Measurements from ENCODE around the gene GMDS.
"Not testable (repeated sequence)": the region's sequence is repeated elsewhere in the genome, so short reads cannot be mapped to it uniquely, and the experiment has no call there.

The GMDS gene

DNA sequence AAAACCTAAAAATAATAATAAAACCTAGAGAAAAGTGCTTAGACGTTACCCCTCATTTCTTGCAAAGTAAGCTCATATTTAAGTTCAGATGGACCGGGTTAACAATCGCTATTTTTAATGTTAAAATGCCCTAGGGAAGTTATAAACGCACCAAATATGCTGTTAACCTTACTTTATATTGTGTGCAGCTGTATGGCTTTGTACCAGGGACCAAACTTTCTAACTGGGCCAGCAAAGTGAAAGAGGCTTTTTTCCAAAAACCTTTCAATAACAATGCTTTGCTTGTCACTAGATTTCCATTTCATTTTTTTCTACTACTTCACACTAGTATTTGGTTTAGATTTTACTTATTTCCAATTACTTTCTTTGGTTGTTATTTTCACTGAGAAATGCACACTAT is 387.2 kb downstream of the GMDS start:
- DNase-seq (ENCODE audit: low read depth), result no peak

- DNase-seq (ENCODE audit: low read depth), result peak; percentile 50
These were observed 389.0 kb downstream of the GMDS start for GRCh38 chr6:1856381-1856780.

DNA sequence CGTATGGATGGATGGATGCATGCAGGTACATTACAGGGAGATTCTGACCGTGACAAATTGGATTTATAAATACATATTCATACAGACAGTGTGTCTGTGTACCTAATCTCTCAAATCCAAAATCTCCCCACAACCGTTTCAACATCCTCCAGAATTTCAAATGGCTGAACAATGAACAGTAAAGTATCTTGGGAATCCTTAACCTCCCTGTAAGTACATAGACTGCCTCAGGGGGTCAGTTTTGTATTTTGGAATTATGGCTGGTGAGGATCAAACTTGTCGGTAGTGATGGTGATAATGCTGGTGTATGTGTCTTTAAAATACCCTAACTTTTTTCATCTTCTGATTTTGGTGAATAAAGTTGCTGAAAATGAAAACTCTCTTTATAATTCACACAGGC is 389.5 kb downstream of the GMDS start:
- no peak for DNase-seq (ENCODE audit: low read depth)

- DNase-seq (ENCODE audit: low read depth), result no peak
These were observed 391.1 kb downstream of the GMDS start for GRCh38 chr6:1854296-1854695.

GRCh38 chr6:1853761-1854160 is 391.6 kb downstream of the GMDS start:
- DNase-seq (ENCODE audit: low read depth), result no peak

DNA sequence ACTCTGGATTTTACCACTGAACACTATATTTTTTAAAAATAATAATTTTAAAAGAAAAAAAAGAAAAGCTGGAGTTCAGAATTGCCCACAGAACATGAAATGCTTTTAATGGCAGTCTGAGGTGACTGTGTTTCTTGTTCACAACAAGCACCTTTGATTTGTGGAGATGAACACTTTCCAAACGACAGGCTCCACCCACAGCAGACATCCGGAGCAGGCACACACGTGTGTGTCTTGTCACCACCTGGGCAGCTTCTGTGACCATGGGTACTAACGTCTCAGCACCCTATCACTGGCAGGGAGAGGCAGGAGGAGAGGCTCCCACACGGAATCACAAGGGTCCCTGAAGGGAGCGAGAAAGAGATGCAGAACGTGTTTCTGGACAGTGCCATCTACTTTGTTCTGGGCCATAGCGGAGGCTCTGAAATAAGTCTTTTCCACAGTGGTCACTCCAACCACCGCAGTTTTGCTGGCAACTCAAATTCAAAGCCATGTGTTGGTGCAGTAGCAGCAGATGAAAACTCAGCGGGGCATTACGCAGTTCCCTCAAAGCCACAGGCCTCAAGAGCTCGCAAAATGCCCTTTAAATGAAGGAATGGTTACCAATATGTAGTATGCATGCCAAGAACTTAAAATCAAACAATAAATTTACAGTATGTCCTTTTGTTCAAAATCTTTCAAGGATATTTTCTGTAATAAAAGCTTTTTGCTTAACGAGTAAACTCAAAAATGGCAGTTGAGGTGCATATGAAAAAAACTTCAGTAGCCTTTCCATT is 393.5 kb downstream of the GMDS start:
- DNase-seq (ENCODE audit: low read depth), result no peak

DNA sequence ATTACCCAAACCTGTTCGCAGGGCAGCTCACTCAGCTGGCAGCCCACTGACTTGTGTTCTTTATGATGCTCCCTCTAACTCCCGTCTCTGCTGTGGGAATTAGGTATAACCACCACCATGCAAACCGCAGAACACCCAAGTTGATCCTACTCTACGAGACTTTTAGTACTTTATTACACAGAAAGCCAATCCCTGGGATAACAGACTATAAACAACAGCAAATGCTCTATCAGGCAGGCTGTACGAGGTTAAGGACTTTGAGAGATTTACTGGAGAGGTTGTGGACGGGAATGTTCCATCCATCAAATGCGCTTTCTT is 394.6 kb downstream of the GMDS start:
- DNase-seq (ENCODE audit: low read depth), result no peak

DNA sequence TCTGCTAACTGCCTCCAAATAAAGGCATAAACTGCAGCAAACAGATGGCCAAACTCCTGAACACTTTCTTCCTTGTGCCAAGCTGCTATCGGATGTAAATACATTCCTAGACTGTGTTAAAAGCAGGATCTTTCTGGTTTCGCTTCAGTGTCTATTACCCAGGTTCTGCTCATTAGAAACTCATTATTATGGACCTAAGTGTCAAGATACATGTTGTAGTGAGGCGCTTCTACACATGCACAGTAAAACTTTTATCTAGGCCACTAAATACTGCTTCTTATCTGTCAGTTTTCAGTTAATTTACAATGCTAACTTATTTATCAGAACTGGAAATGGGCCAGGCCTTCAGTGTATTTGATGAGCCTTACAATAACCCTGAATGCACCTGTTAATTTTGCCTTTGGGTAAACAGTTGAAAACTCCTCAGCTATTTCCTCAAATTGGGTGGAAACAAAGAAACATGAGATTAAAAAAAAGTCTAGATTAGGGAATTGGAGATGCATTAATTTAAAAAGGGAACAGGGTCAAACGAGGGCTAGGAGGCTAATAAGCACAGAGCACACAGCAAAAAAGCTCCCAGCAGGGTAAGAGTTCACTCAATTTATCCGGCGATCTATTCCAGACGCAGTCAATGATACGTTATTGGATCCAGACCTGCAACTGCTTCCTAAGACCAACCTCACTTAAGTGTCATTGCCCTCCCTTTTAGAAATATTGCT is 395.1 kb downstream of the GMDS start:
- DNase-seq (ENCODE audit: low read depth), result no peak

DNA sequence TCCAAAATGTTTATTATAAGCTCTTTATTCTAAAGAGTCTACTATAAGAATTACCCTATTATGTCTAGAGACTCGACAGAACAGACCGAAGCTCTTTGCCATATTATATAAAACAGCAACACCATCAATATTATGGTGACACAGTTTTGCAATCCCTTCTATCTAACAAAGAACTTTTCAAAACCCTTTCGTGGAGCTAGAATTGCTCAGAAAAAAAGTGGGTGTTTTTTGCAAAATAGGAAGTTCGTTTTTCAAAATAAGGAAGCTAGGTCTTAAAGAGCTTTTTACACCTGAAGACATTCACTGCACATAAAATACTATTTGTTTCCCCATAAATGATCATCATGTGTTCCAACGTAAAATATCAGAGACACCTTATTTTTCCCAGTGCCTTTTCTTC is 395.7 kb downstream of the GMDS start:
- no peak for DNase-seq (ENCODE audit: low read depth)

- no peak for DNase-seq (ENCODE audit: low read depth)
These were observed 396.7 kb downstream of the GMDS start for GRCh38 chr6:1848752-1849151.

DNA sequence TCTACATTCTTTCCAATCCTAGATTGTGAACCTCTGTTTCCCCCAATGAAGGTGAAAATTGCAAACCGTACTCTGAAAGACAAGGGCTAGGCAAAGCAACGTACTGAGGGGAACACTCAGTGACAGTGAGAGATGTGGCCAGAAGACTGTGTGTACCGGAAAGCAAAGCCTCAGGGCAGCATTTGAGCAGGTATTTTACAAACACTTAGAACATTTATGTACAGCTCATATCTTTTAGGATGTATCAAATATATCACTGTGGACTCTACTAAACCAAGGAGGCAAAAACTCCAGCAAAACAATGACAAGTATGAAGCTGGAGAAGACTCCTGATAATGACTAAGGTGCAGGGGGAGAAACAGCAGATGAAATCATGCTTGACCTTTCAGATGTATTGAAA is 398.8 kb downstream of the GMDS start:
- DNase-seq (ENCODE audit: low read depth), result no peak

- DNase-seq (ENCODE audit: low read depth), result not testable (repeated sequence)
These were observed 399.9 kb downstream of the GMDS start for GRCh38 chr6:1845543-1845942.

GRCh38 chr6:1842334-1842733 is 403.1 kb downstream of the GMDS start:
- DNase-seq (ENCODE audit: low read depth), result no peak

- no peak for DNase-seq (ENCODE audit: low read depth)
These were observed 404.3 kb downstream of the GMDS start for GRCh38 chr6:1841136-1841535.

GRCh38 chr6:1840491-1841121 is 404.8 kb downstream of the GMDS start:
- DNase-seq (ENCODE audit: low read depth), result no peak

DNA sequence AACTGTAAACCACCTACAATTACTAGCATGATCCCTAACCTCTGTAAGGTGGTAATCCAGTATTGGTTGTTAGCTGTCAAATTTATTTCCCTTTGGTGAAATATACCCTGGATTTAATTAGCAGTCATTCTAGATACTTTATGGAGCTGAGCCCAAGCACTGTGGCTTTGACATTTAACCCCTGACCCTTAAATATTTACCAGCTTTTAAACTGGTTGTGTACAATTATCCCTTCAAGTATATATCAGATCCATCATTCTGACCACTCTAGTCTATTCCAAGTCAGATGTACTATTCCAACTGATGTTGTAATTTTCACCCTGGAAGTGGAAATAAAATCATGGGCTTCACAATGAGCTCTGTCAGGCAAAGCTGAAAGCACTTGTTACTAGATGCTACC is 406.0 kb downstream of the GMDS start:
- no peak for DNase-seq (ENCODE audit: low read depth)

GRCh38 chr6:1838604-1839213 is 406.7 kb downstream of the GMDS start:
- DNase-seq (ENCODE audit: low read depth), result no peak

GRCh38 chr6:1837826-1838225 is 407.6 kb downstream of the GMDS start:
- no peak for DNase-seq (ENCODE audit: low read depth)

DNA sequence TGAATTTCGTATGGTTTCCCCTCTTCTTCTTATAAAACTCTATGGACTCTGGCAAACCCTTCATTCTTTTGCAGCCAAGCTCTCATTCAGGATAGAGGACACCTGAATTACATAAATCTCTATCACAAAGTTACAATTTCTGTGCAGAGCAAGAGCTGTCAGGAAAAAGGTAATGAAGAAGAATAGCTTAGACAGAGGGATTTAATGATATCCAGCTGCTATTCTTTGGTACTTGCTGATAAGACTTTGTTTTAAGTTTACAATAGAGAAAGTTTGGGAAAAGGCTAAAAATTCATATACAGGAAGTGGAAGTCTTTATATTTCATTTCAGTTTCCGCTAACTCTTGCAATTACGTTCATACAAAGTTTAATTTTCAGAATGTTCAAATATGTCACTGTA is 408.7 kb downstream of the GMDS start:
- no peak for DNase-seq (ENCODE audit: low read depth)

DNA sequence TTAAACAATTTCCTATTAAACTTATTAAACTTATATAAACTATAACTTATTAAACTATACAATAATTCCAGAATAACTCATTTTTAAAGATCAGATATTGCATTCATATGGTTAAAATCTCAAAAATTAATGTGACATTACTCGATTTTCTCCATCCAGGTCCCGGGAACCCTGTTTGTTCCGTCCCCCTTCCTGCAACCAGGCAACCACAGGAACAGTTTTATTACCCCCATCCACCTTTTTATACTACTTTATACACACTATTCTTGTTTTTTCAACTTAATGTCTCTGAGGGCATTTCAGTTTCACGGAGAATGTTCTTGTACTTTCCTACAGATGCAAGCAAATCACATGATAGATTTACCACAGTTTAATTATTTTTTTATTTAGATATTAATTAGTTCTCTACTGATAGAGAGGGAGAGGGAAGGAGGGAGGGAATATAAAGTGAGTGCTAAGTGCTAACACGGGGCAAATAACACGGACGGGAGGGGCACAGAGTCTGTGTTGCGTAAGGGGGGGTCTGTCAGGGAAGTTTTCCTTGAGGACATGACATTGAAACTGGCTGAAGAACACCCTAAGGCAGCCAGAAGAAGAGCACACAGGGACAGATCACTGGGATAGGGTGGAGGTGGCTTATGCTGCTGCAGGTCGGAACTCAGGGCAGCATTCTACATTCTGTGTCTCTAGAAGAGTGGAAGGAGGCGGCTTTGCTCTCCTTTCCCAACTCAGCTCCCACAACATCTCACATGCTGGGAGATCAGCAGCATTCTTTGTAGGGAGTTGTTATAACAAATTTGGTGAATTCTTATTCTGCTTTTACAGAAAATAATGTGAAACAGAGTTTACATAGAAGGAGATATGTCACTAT is 410.5 kb downstream of the GMDS start:
- DNase-seq (ENCODE audit: low read depth), result no peak

- no peak for DNase-seq (ENCODE audit: low read depth)
These were observed 411.2 kb downstream of the GMDS start for GRCh38 chr6:1834207-1834606.
